H1 (cell line): Measurements from ENCODE around the gene AKR1B15. TPM values are rescaled to one million over a fixed set of nuclear protein-coding genes. Genes with fewer than 3 reads are reported as not detected.

Experiments
- JUN ChIP-seq: IDR thresholded peaks from 2 replicates; pipeline ENCODE4 v1.6.1; 2011; ENCODE audit warnings: low read depth, mild to moderate bottlenecking, improper control_type of control experiment, low read length
- polyA plus RNA-seq, 7 experiments: library from polyadenylated mRNA; depleted of rRNA in 3 of 7; stranded (reverse) in 5 of 7; unstranded in 2 of 7; fragments of >200 nt in 5 of 7; fragments of 200-250 nt in 2 of 7; gene quantifications; 1 replicate in 5 of 7; 2 replicates in 1 of 7; 4 replicates in 1 of 7; pipeline versions ENCODE4 v1.2.1 to v1.2.3, GENCODE V29; 2011 to 2013; ENCODE audit warnings: missing spikeins in 2 of 7, mixed read lengths in 2 of 7
- total RNA-seq: library from RNA; stranded (reverse); fragmentation: NEBNext Ultra II Directional; extraction: Animal tissue kit (Norgen Biotek cat#: 25700); gene quantifications from 2 replicates; pipeline ENCODE4 v1.2.1, GENCODE V29; 2021

The AKR1B15 gene
- total and polyA plus RNA-seq, 2 of the 8 experiments (the other 6 are each of a cell fraction or from before 2014, with no cell fraction given) = 0.15 to 0.47 TPM

DNA sequence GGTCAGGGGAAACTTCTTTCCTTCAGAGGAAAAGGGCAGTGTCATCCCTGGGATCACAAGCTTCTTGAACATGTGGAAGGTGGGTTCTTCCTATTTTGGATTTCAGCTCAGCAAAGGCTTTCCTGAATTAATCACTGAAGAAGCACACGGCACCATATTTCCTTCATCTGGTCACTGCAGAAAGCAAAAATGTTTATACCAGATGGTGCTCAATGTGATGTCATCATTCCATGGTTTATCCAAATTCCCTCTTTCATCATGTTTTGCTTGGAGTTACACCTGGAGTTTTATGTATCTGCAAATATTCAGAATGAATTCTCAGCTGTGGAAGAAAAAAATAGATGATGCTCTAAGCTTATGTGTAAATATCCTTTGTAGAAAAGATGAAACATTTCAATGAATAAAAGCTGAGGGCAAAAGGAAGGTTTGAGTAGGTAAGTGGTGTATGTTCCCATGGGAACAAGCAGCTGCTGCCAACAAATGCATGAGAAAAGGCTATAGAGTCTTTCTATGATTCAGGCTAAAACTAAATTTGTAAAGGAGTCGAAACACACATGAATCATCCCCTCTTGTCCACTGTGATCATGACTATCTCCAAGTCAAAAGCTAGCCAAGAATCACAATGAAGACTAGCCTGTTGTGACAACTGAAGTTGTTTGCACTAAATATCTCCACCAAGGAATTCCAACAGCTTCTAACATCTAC lies 70.9 kb downstream of the AKR1B15 start (continued):
- no peak for TF ChIP-seq JUN
- TF ChIP-seq, all 59 proteins: peak for 0
